GOT3 (cell line): Measurements from ENCODE around the gene ZGLP1.
"Not testable (repeated sequence)": the region's sequence is repeated elsewhere in the genome, so short reads cannot be mapped to it uniquely, and the experiment has no call there.

Experiments used
- DNase-seq: peaks from one replicate; lab custom pipeline; 2025; ENCODE audit warnings: mixed read lengths; lab: John Stamatoyannopoulos, UW

The ZGLP1 gene

GRCh38 chr19:10293637-10294367, 15.8 kb downstream of the ZGLP1 start:
- DNase-seq = no peak

- no peak for DNase-seq
These were observed 16.6 kb downstream of the ZGLP1 start for GRCh38 chr19:10292789-10293636.

GRCh38 chr19:10292206-10292788, 17.3 kb downstream of the ZGLP1 start:
- DNase-seq = no peak

GRCh38 chr19:10291554-10292205, 17.9 kb downstream of the ZGLP1 start:
- no peak for DNase-seq

GRCh38 chr19:10290876-10291553, 18.6 kb downstream of the ZGLP1 start:
- no peak for DNase-seq

GRCh38 chr19:10290357-10290875, 19.2 kb downstream of the ZGLP1 start:
- no peak for DNase-seq

GRCh38 chr19:10289836-10290356, 19.7 kb downstream of the ZGLP1 start, which contains the start of gene ICAM5:
Gene ICAM5 (plus strand): TSS chr19:10289952. CDS start chr19:10290044, 92 bp downstream.
- DNase-seq = no peak

GRCh38 chr19:10289167-10289835, 20.3 kb downstream of the ZGLP1 start:
- no peak for DNase-seq

- no peak for DNase-seq
These were observed 20.9 kb downstream of the ZGLP1 start for GRCh38 chr19:10288662-10289166.

- DNase-seq = no peak
These were observed 22.5 kb downstream of the ZGLP1 start, which contains the start of gene ICAM4 for GRCh38 chr19:10286803-10287737. Gene ICAM4 (plus strand): TSS chr19:10286955. CDS start chr19:10287013, 58 bp downstream.

GRCh38 chr19:10285393-10285792, 24.2 kb downstream of the ZGLP1 start:
- DNase-seq = no peak

- DNase-seq = no peak
These were observed 24.7 kb downstream of the ZGLP1 start for GRCh38 chr19:10284960-10285278.

- no peak for DNase-seq
These were observed 25.3 kb downstream of the ZGLP1 start for GRCh38 chr19:10284065-10284959.

GRCh38 chr19:10283301-10284064, 26.1 kb downstream of the ZGLP1 start:
- no peak for DNase-seq

- not testable (repeated sequence) for DNase-seq
These were observed 27.6 kb downstream of the ZGLP1 start for GRCh38 chr19:10282043-10282442.

GRCh38 chr19:10279737-10280442, 29.7 kb downstream of the ZGLP1 start:
- DNase-seq = no peak

GRCh38 chr19:10278935-10279334, 30.7 kb downstream of the ZGLP1 start:
- no peak for DNase-seq
